HepG2 (cell line): ENCODE data around the gene MAPK9. TPM values are rescaled to one million over a fixed set of nuclear protein-coding genes. Genes with fewer than 3 reads are reported as not detected.

Experiments used
- ATAC-seq: fragments of 200-7000 bp; cut with Tn5 transposase; 3 replicates; pipeline ENCODE4 v1.9.1; 2020; ENCODE audit warnings: mild to moderate bottlenecking, moderate library complexity
- BruUV-seq: library from RNA; stranded (reverse); fragments of 400-500 nt; replicated peaks from 2 replicates; lab custom pipeline; 2021; lab: Mats Ljungman, UMichigan
- CTCF ChIA-PET: fragments of 300-600 bp; formaldehyde crosslinking; extraction: SDS; loops from one replicate; lab custom pipeline; 2021; ENCODE audit warnings: low total read pairs, inconsistent platforms, low intra/inter-chr PET ratio; lab: Yijun Ruan, JAX
- POLR2A ChIA-PET: fragments of 350-600 bp; sonication (Branson Sonifier 250); formaldehyde crosslinking; loops from one replicate; lab custom pipeline; 2020; ENCODE audit warnings: antibody characterized with exemption, inconsistent platforms; lab: Yijun Ruan, JAX
- DNase-seq: peaks from one replicate; pipeline ENCODE4 v3.0.0-alpha.2; 2015; ENCODE audit warnings: low spot score
- FAIRE-seq: peaks from 3 replicates; lab custom pipeline; 2011; peaks lifted over from hg19 to GRCh38; lab: Jason Lieb, UNC
- H2AFZ ChIP-seq: one replicate; pipeline ENCODE4 v1.6.1; 2011; ENCODE audit warnings: low read length, inconsistent platforms
- H3K27ac ChIP-seq: fragments of 300-600 bp; 3 replicates; pipeline ENCODE4 v1.8.0; 2011; ENCODE audit warnings: mixed run types, mild to moderate bottlenecking, mixed read lengths, low read length, inconsistent platforms; ENCODE audit not compliant: insufficient read depth; ENCODE audit errors: extremely low read length
- H3K27me3 ChIP-seq, 2 experiments: fragments of 200-600 bp in 1 of 2; 2 replicates in 1 of 2; 3 replicates in 1 of 2; pipeline versions ENCODE4 v1.6.0 to v1.8.0; 2011; ENCODE audit warnings: low read length in 2 of 2, mild to moderate bottlenecking in 2 of 2, moderate library complexity in 2 of 2, inconsistent platforms in 1 of 2; ENCODE audit not compliant: insufficient read depth in 2 of 2, control insufficient read depth in 1 of 2
- H3K36me3 ChIP-seq, 2 experiments: fragments of 200-600 bp in 1 of 2; replicated peaks in 1 of 2; 2 replicates in 1 of 2; 3 replicates in 1 of 2; pipeline versions ENCODE4 v1.5.1 to v1.8.0; 2011; ENCODE audit warnings: low read length in 2 of 2, inconsistent platforms in 1 of 2; ENCODE audit not compliant: insufficient read depth in 2 of 2, control insufficient read depth in 1 of 2
- H3K4me1 ChIP-seq: 2 replicates; pipeline ENCODE4 v1.5.1; 2012; ENCODE audit warnings: low read length, inconsistent platforms; ENCODE audit not compliant: insufficient read depth
- H3K4me2 ChIP-seq: 2 replicates; pipeline ENCODE4 v1.6.0; 2011; ENCODE audit warnings: low read depth, low read length, inconsistent platforms
- H3K4me3 ChIP-seq, 3 experiments: fragments of 200-600 bp in 1 of 3; sonication (generic), shearing (Covaris generic) in 1 of 3; replicated peaks in 1 of 3; 2 replicates each; pipeline ENCODE4 v1.5.1; 2011 to 2016; ENCODE audit warnings: low read length in 3 of 3, inconsistent platforms in 2 of 3, low read depth in 2 of 3, mild to moderate bottlenecking in 2 of 3, control low read depth in 1 of 3, mixed read lengths in 1 of 3; ENCODE audit not compliant: insufficient read depth in 1 of 3
- H3K79me2 ChIP-seq: one replicate; pipeline ENCODE4 v1.6.1; 2011; ENCODE audit warnings: low read length, inconsistent platforms; ENCODE audit not compliant: insufficient read depth
- H3K9ac ChIP-seq: 2 replicates; pipeline ENCODE4 v1.6.0; 2011; ENCODE audit warnings: mild to moderate bottlenecking, low read depth, low read length, inconsistent platforms; ENCODE audit not compliant: insufficient read depth
- H3K9me3 ChIP-seq: 2 replicates; pipeline ENCODE4 v1.5.1; 2012; ENCODE audit warnings: mild to moderate bottlenecking, low read length
- H4K20me1 ChIP-seq: 2 replicates; pipeline ENCODE4 v1.6.0; 2011; ENCODE audit warnings: inconsistent platforms, mild to moderate bottlenecking, low read length, moderate library complexity; ENCODE audit not compliant: insufficient read depth
- ATM ChIP-seq: fragments of 450-650 bp; IDR thresholded peaks from 2 replicates; pipeline ENCODE4 v1.7.1; 2017; ENCODE audit warnings: mild to moderate bottlenecking, borderline replicate concordance
- BCL6 ChIP-seq: IDR thresholded peaks from 2 replicates; pipeline ENCODE4 v1.6.1; 2016; ENCODE audit warnings: missing genetic modification reagents, missing compliant biosample characterization
- CEBPG ChIP-seq: IDR thresholded peaks from 2 replicates; pipeline ENCODE4 v1.6.1; 2016
- CTCF ChIP-seq: sonication (generic); formaldehyde crosslinking; IDR thresholded peaks from 2 replicates; pipeline ENCODE4 v1.5.0; 2020; ENCODE audit warnings: mild to moderate bottlenecking, missing genetic modification reagents, moderate library complexity
- DNMT3B ChIP-seq: conservative IDR thresholded peaks from 2 replicates; pipeline ENCODE4 v1.6.1; 2016; ENCODE audit warnings: missing biosample characterization, control low read depth
- ELF1 ChIP-seq: sonication (generic); formaldehyde crosslinking; IDR thresholded peaks from 2 replicates; pipeline ENCODE4 v1.4.0; 2020; ENCODE audit warnings: missing genetic modification reagents
- FLYWCH1 ChIP-seq: sonication (generic); formaldehyde crosslinking; IDR thresholded peaks from 2 replicates; pipeline ENCODE4 v1.8.1; 2023; ENCODE audit warnings: mild to moderate bottlenecking, missing genetic modification reagents
- MBNL3 ChIP-seq: fragments of 250-450 bp; sonication (Bioruptor Pico); conservative IDR thresholded peaks from 2 replicates; pipeline ENCODE4 v1.8.0; 2022; ENCODE audit warnings: mild to moderate bottlenecking, inconsistent platforms
- MED13 ChIP-seq: sonication (generic); formaldehyde crosslinking; IDR thresholded peaks from 2 replicates; pipeline ENCODE4 v1.5.0; 2020; ENCODE audit warnings: missing genetic modification reagents
- PCBP2 ChIP-seq: fragments of 200-400 bp; formaldehyde crosslinking; optimal IDR thresholded peaks from 2 replicates; pipeline ENCODE3; 2018; ENCODE audit warnings: low read length, low read depth; ENCODE audit not compliant: poor library complexity, severe bottlenecking
- RXRA ChIP-seq: sonication (generic); formaldehyde crosslinking; IDR thresholded peaks from 2 replicates; pipeline ENCODE4 v1.5.1; 2020; ENCODE audit warnings: missing genetic modification reagents
- SAP130 ChIP-seq: IDR thresholded peaks from 2 replicates; pipeline ENCODE4 v1.6.1; 2016; ENCODE audit warnings: low read depth
- TBL1XR1 ChIP-seq: fragments of 150-350 bp; IDR thresholded peaks from 2 replicates; pipeline ENCODE4 v1.6.1; 2014; ENCODE audit warnings: borderline replicate concordance, low read length; ENCODE audit not compliant: partially characterized antibody
- THAP11 ChIP-seq: IDR thresholded peaks from 2 replicates; pipeline ENCODE4 v1.6.1; 2016; ENCODE audit warnings: missing biosample characterization, missing genetic modification reagents
- TOPORS ChIP-seq: sonication (generic); formaldehyde crosslinking; IDR thresholded peaks from 2 replicates; pipeline ENCODE4 v1.8.0; 2023; ENCODE audit warnings: mild to moderate bottlenecking, missing genetic modification reagents
- USF2 ChIP-seq, 2 experiments: sonication (generic) in 1 of 2; formaldehyde crosslinking in 1 of 2; IDR thresholded peaks; 2 replicates each; pipeline versions ENCODE4 v1.5.1 to v1.6.1; 2011 to 2020; ENCODE audit warnings: borderline replicate concordance in 1 of 2, low read depth in 1 of 2, low read length in 1 of 2, mild to moderate bottlenecking in 1 of 2, missing genetic modification reagents in 1 of 2, moderate library complexity in 1 of 2
- ZNF879 ChIP-seq: sonication (generic); formaldehyde crosslinking; IDR thresholded peaks from 2 replicates; pipeline ENCODE4 v1.8.1; 2023; ENCODE audit warnings: missing genetic modification reagents
- whole genome bisulfite sequencing: methylation state at CpG from one replicate; pipeline ENCODE4 v1.1.6; 2017; ENCODE audit warnings: low lambda C conversion rate; 5-methylcytosine and 5-hydroxymethylcytosine counted together
- in situ Hi-C: cut with HindIII; loops from 2 replicates; pipeline ENCODE4 v1.10.0; 2017; ENCODE audit warnings: low pct_unique_long_range_greater_than_20kb; ENCODE audit not compliant: extremely low pct_ligation_motif_present
- intact Hi-C: fragments of 100-400 bp; cut with micrococcal nuclease; formaldehyde crosslinking; loops from one replicate; pipeline ENCODE4 v1.10.0; 2022; ENCODE audit not compliant: unreplicated experiment
- polyA plus RNA-seq, 8 experiments: library from polyadenylated mRNA; depleted of rRNA in 3 of 8; stranded (reverse) in 7 of 8; unstranded in 1 of 8; fragments of >200 nt; fragmentation: Illumina TruSeq in 4 of 8; extraction: Trizol in 4 of 8; gene quantifications; 2 replicates each; pipeline versions ENCODE4 v1.2.1 to v1.2.3, GENCODE V29; 2011 to 2016; ENCODE audit warnings: low read depth in 4 of 8, missing spikeins in 1 of 8, mixed read lengths in 1 of 8; ENCODE audit not compliant: insufficient read depth in 1 of 8
- total RNA-seq, 5 experiments: library from RNA; depleted of rRNA; stranded (reverse); fragments of >200 nt; fragmentation: Illumina TruSeq; extraction: Trizol; gene quantifications; 2 replicates each; pipeline ENCODE4 v1.2.3, GENCODE V29; 2016; ENCODE audit warnings: low read depth in 1 of 5

The MAPK9 gene
- total and polyA plus RNA-seq, 2 of the 13 experiments (the other 11 are each of a cell fraction or from before 2014, with no cell fraction given), result 30.1 to 56.1 TPM

DNA sequence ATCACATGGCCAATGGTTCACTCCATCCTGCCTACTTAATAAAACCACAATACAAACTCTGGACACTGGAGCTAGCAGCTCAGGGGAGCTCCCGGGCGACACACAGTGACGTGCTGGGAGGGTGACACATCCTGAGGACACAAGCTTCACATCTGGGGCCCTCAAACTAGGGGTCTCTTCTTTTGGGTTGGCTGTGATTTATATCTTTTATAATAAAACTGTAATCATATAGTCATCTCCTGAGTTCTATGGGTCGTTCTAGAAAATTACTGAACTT, 12.1 kb upstream of the MAPK9 start:
- no peaks in the 10 kb centered on the region for H3K79me2 ChIP-seq
- POLR2A ChIA-PET, result interaction anchor here (1.0 to 1.8 kb wide), 3 partner anchors 9 to 10 kb away, joined by 3 to 11 read pairs (median 4); no protein-coding TSS in a partner anchor
- intact Hi-C loops, result loop anchor here (10.0 kb wide), 1 partner anchor 581 kb away; no protein-coding TSS in a partner anchor
- ATAC-seq (peak; percentile 67), DNase-seq (no peak), FAIRE-seq (no peak)
- H3K36me3 ChIP-seq, result no peaks in the 10 kb centered on the region
- no peaks in the 10 kb centered on the region for H3K9me3 ChIP-seq
- no TSS peak for BruUV-seq
- TF ChIP-seq RXRA (CRISPR knock-in tag) (no peak), THAP11 (no peak), SAP130 (CRISPR knock-in tag) (no peak; the same call in 1 of the 2 replicates), FLYWCH1 (CRISPR knock-in tag) (no peak), MED13 (CRISPR knock-in tag) (no peak), USF2 (IDR thresholded peaks at IDR 0.05; ENCODE audit: low read depth, low read length) (no peak), USF2 (CRISPR knock-in tag; IDR thresholded peaks at IDR 0.05; ENCODE audit: borderline replicate concordance) (peak; percentile 43; the same call in 1 of the 2 replicates), DNMT3B (CRISPR knock-in tag) (no peak), MBNL3 (CRISPR knock-in tag) (no peak), BCL6 (CRISPR knock-in tag) (no peak), CEBPG (CRISPR knock-in tag) (no peak), ATM (no peak), ZNF879 (CRISPR knock-in tag) (no peak), CTCF (CRISPR knock-in tag) (peak; percentile 31; the same call in 1 of the 2 replicates), TBL1XR1 (no peak), TOPORS (CRISPR knock-in tag) (no peak), PCBP2 (no peak), ELF1 (no peak)
- H2AFZ ChIP-seq, result no peak overlapping the region
- H3K4me1 ChIP-seq, result peaks cover 53% of the 10 kb centered on the region
- WGBS, result 0% methylated on average over 4 of the region's 4 CpGs
- no peaks in the 10 kb centered on the region for H4K20me1 ChIP-seq
- no peak overlapping the region for H3K27ac ChIP-seq
- peak overlapping the region; percentile 73 for H3K4me2 ChIP-seq
- in situ Hi-C loops, result no loop called here
- peak overlapping the region; percentile 13; the same call in 1 of the 2 replicates for H3K9ac ChIP-seq
- peak overlapping the region in 1 of 3 experiments; percentile 22; a peak in 2 of 6 replicates for H3K4me3 ChIP-seq
- CTCF ChIA-PET, result interaction anchor here (1.0 kb wide), 1 partner anchor 10 kb away, joined by 3 read pairs; no protein-coding TSS in a partner anchor
- H3K27me3 ChIP-seq, result peaks cover 0 to 2% of the 10 kb centered on the region in 2 experiments; a peak in 2 of 5 replicates
